Measurements from ENCODE around the gene KRTAP22-2.

Gene KRTAP22-2

GRCh38 chr21:30577766-30578165 is 12.4 kb downstream of the KRTAP22-2 start:
- H3K4me3 ChIP-seq (ENCODE audit: control insufficient read depth, low read depth, low read length): no peak overlapping the region
- no peak for TF ChIP-seq CTCF (IDR thresholded peaks at IDR 0.05; ENCODE audit: control insufficient read depth, insufficient read depth, low read depth, low read length, missing control alignments)
- no peak for DNase-seq (ENCODE audit: low read depth)

GRCh38 chr21:30567617-30568016 is 22.6 kb downstream of the KRTAP22-2 start:
- no peak for TF ChIP-seq CTCF (IDR thresholded peaks at IDR 0.05; ENCODE audit: control insufficient read depth, insufficient read depth, low read depth, low read length, missing control alignments)
- H3K4me3 ChIP-seq (ENCODE audit: control insufficient read depth, low read depth, low read length): no peak overlapping the region

GRCh38 chr21:30563630-30564029 is 26.6 kb downstream of the KRTAP22-2 start:
- no peak for DNase-seq (ENCODE audit: low read depth)
- H3K4me3 ChIP-seq (ENCODE audit: control insufficient read depth, low read depth, low read length): no peak overlapping the region
- TF ChIP-seq CTCF (IDR thresholded peaks at IDR 0.05; ENCODE audit: control insufficient read depth, insufficient read depth, low read depth, low read length, missing control alignments): no peak

More at GRCh38 chr21:30567617-30568016, 22.6 kb downstream of the KRTAP22-2 start:
- no peak for DNase-seq (ENCODE audit: low read depth)

GRCh38 chr21:30563072-30563471 is 27.1 kb downstream of the KRTAP22-2 start:
- H3K4me3 ChIP-seq (ENCODE audit: control insufficient read depth, low read depth, low read length): no peak overlapping the region
- TF ChIP-seq CTCF (IDR thresholded peaks at IDR 0.05; ENCODE audit: control insufficient read depth, insufficient read depth, low read depth, low read length, missing control alignments): no peak

GRCh38 chr21:30561957-30562356 is 28.2 kb downstream of the KRTAP22-2 start:
- H3K4me3 ChIP-seq (ENCODE audit: control insufficient read depth, low read depth, low read length): no peak overlapping the region
- no peak for DNase-seq (ENCODE audit: low read depth)
- no peak for TF ChIP-seq CTCF (IDR thresholded peaks at IDR 0.05; ENCODE audit: control insufficient read depth, insufficient read depth, low read depth, low read length, missing control alignments)

More at GRCh38 chr21:30563072-30563471, 27.1 kb downstream of the KRTAP22-2 start:
- no peak for DNase-seq (ENCODE audit: low read depth)

GRCh38 chr21:30561264-30561895 is 28.8 kb downstream of the KRTAP22-2 start, which contains the start of gene KRTAP19-7:
Gene KRTAP19-7, minus strand, starts transcription at chr21:30561314. Its CDS starts 25 bp downstream, at chr21:30561289.
- no peak for TF ChIP-seq CTCF (IDR thresholded peaks at IDR 0.05; ENCODE audit: control insufficient read depth, insufficient read depth, low read depth, low read length, missing control alignments)
- no peak for DNase-seq (ENCODE audit: low read depth)
- no peak within 1 kb of the TSS for H3K4me3 ChIP-seq (ENCODE audit: control insufficient read depth, low read depth, low read length)

Data from AG09309 (cell line).